Endothelial cell of umbilical vein (primary cell): ENCODE measurements around the gene FBXW11. TPM values are rescaled to one million over a fixed set of nuclear protein-coding genes. Genes with fewer than 3 reads are reported as not detected.

Experiments used
- BruUV-seq: library from RNA; stranded (reverse); fragments of 400-500 nt; replicated peaks from 2 replicates; lab custom pipeline; 2021; lab: Mats Ljungman, UMichigan
- CTCF ChIA-PET: fragments of 300-600, 350-600 bp; sonication (Branson Sonifier 250); formaldehyde crosslinking; loops from one replicate; lab custom pipeline; 2021; ENCODE audit warnings: antibody characterized with exemption, inconsistent platforms; lab: Charles Lee
- POLR2A ChIA-PET: fragments of 300-600, 350-600 bp; sonication (Branson Sonifier 250); formaldehyde crosslinking; loops from one replicate; lab custom pipeline; 2021; ENCODE audit warnings: antibody characterized with exemption, inconsistent platforms; lab: Charles Lee
- DNase-seq: peaks from one replicate; pipeline ENCODE4 v3.0.0-alpha.2; 2011; ENCODE audit warnings: low read depth, low spot score
- FAIRE-seq: peaks from 2 replicates; lab custom pipeline; 2011; peaks lifted over from hg19 to GRCh38; lab: Jason Lieb, UNC
- H2AFZ ChIP-seq: 2 replicates; pipeline ENCODE4 v1.6.0; 2012; ENCODE audit warnings: low read depth, low read length, control low read depth, inconsistent platforms
- H3K27ac ChIP-seq: 2 replicates; pipeline ENCODE4 v1.5.1; 2011; ENCODE audit warnings: low read depth, mild to moderate bottlenecking, control low read depth, low read length, moderate library complexity; ENCODE audit not compliant: insufficient read depth
- H3K27me3 ChIP-seq, 2 experiments: 2 replicates each; pipeline versions ENCODE4 v1.6.0 to v1.6.1; 2011; ENCODE audit warnings: low read length in 2 of 2, mixed read lengths in 1 of 2; ENCODE audit not compliant: control insufficient read depth in 2 of 2, insufficient read depth in 2 of 2
- H3K36me3 ChIP-seq, 2 experiments: 2 replicates in 1 of 2; 3 replicates in 1 of 2; pipeline ENCODE4 v1.5.1; 2011; ENCODE audit warnings: low read length in 2 of 2, mild to moderate bottlenecking in 1 of 2, moderate library complexity in 1 of 2; ENCODE audit not compliant: control insufficient read depth in 2 of 2, insufficient read depth in 2 of 2; ENCODE audit errors: extremely low read depth in 1 of 2
- H3K4me1 ChIP-seq: 3 replicates; pipeline ENCODE4 v1.5.1; 2011; ENCODE audit warnings: mild to moderate bottlenecking, low read length; ENCODE audit not compliant: control insufficient read depth, insufficient read depth; ENCODE audit errors: extremely low read depth
- H3K4me2 ChIP-seq: 2 replicates; pipeline ENCODE4 v1.6.1; 2011; ENCODE audit warnings: low read length, control low read depth, mixed read lengths; ENCODE audit not compliant: insufficient read depth
- H3K4me3 ChIP-seq, 3 experiments: fragments of 200-600 bp in 1 of 3; sonication (generic), shearing (Covaris generic) in 1 of 3; replicated peaks in 1 of 3; 2 replicates each; pipeline ENCODE4 v1.5.1; 2011 to 2016; ENCODE audit warnings: control low read depth in 3 of 3, low read length in 3 of 3, mild to moderate bottlenecking in 2 of 3, inconsistent platforms in 1 of 3, low read depth in 1 of 3, moderate library complexity in 1 of 3; ENCODE audit not compliant: insufficient read depth in 1 of 3
- H3K79me2 ChIP-seq: 2 replicates; pipeline ENCODE4 v1.6.0; 2012; ENCODE audit warnings: low read length, inconsistent platforms; ENCODE audit not compliant: control insufficient read depth, insufficient read depth
- H3K9ac ChIP-seq: replicated peaks from 2 replicates; pipeline ENCODE3; 2011; ENCODE audit warnings: low read length, control low read depth; ENCODE audit not compliant: insufficient read depth; ENCODE audit errors: extremely low read depth
- H3K9me1 ChIP-seq: replicated peaks from 3 replicates; pipeline ENCODE4 v1.6.0; 2011; ENCODE audit warnings: mild to moderate bottlenecking, low read length; ENCODE audit not compliant: control insufficient read depth, insufficient read depth; ENCODE audit errors: extremely low read depth
- H3K9me3 ChIP-seq: replicated peaks from 2 replicates; pipeline ENCODE4 v1.5.1; 2012; ENCODE audit warnings: low read length, inconsistent platforms; ENCODE audit not compliant: control insufficient read depth, insufficient read depth
- H4K20me1 ChIP-seq: replicated peaks from 2 replicates; pipeline ENCODE3; 2011; ENCODE audit warnings: mild to moderate bottlenecking, low read length; ENCODE audit not compliant: control insufficient read depth, insufficient read depth; ENCODE audit errors: extremely low read depth
- EZH2 ChIP-seq: IDR thresholded peaks from 2 replicates; pipeline ENCODE4 v1.6.1; 2012; ENCODE audit warnings: borderline replicate concordance, low read depth, mild to moderate bottlenecking, moderate library complexity, low read length, inconsistent platforms; ENCODE audit not compliant: severe bottlenecking
- FOS ChIP-seq: IDR thresholded peaks from 2 replicates; pipeline ENCODE4 v1.6.1; 2011; ENCODE audit warnings: mild to moderate bottlenecking, low read length, moderate library complexity, borderline replicate concordance; ENCODE audit not compliant: insufficient read depth
- GATA2 ChIP-seq: IDR thresholded peaks from 2 replicates; pipeline ENCODE4 v1.7.0; 2011; ENCODE audit warnings: low read depth, mild to moderate bottlenecking, moderate library complexity, mixed read lengths, low read length; ENCODE audit not compliant: insufficient read length, insufficient read depth
- JUN ChIP-seq: IDR thresholded peaks from 2 replicates; pipeline ENCODE4 v1.6.1; 2011; ENCODE audit warnings: borderline replicate concordance, low read depth; ENCODE audit not compliant: insufficient read length, insufficient read depth
- MYC ChIP-seq: IDR thresholded peaks from one replicate; pipeline ENCODE4 v1.6.1; 2011; ENCODE audit warnings: mild to moderate bottlenecking, low read depth, low read length
- POLR2A ChIP-seq: IDR thresholded peaks from 2 replicates; pipeline ENCODE4 v1.6.1; 2012; ENCODE audit warnings: low read depth, mild to moderate bottlenecking, control low read depth, low read length
- POLR2AphosphoS5 ChIP-seq: IDR thresholded peaks from 2 replicates; pipeline ENCODE4 v1.6.1; 2012; ENCODE audit warnings: low read depth, mild to moderate bottlenecking, control low read depth, low read length, moderate library complexity; ENCODE audit not compliant: insufficient read depth
- dilution Hi-C: fragments of 300-500 bp; cut with MboI; formaldehyde crosslinking; loops from one replicate; pipeline ENCODE4 v1.15.0; 2019; ENCODE audit warnings: low sequenced_read_pairs; ENCODE audit not compliant: extremely low pct_ligation_motif_present
- intact Hi-C: fragments of 100-400 bp; cut with micrococcal nuclease; formaldehyde crosslinking; loops from one replicate; pipeline ENCODE4 v1.10.0; 2022
- polyA plus RNA-seq, 4 experiments: library from polyadenylated mRNA; depleted of rRNA in 3 of 4; stranded (reverse) in 3 of 4; unstranded in 1 of 4; fragments of >200 nt; gene quantifications; 2 replicates each; pipeline versions ENCODE4 v1.2.1 to v1.2.3, GENCODE V29; 2011 to 2012; ENCODE audit warnings: missing spikeins in 1 of 4
- total RNA-seq: library from RNA; stranded (reverse); gene quantifications from 2 replicates; pipeline ENCODE4 v1.2.3, GENCODE V29; 2021
- TF ChIP-seq, protein P1 (sequence below), 2 donors: IDR thresholded peaks; 1 replicate in 1 of 2; 2 replicates in 1 of 2; pipeline ENCODE4 v1.5.1; 2011; ENCODE audit warnings: low read length in 2 of 2, mild to moderate bottlenecking in 2 of 2, moderate library complexity in 2 of 2, control low read depth in 1 of 2, inconsistent platforms in 1 of 2, low read depth in 1 of 2; ENCODE audit not compliant: insufficient read depth in 1 of 2; ENCODE audit errors: extremely low read depth in 1 of 2
- TF ChIP-seq, protein P2 (sequence below): IDR thresholded peaks from 2 replicates; pipeline ENCODE4 v1.6.1; 2011; ENCODE audit not compliant: insufficient read depth, insufficient read length

FBXW11 gene
- total and polyA plus RNA-seq, 2 donors (not counting 3 experiments of a cell fraction or from before 2014, with no cell fraction given), result 30.7 to 44.7 TPM

DNA sequence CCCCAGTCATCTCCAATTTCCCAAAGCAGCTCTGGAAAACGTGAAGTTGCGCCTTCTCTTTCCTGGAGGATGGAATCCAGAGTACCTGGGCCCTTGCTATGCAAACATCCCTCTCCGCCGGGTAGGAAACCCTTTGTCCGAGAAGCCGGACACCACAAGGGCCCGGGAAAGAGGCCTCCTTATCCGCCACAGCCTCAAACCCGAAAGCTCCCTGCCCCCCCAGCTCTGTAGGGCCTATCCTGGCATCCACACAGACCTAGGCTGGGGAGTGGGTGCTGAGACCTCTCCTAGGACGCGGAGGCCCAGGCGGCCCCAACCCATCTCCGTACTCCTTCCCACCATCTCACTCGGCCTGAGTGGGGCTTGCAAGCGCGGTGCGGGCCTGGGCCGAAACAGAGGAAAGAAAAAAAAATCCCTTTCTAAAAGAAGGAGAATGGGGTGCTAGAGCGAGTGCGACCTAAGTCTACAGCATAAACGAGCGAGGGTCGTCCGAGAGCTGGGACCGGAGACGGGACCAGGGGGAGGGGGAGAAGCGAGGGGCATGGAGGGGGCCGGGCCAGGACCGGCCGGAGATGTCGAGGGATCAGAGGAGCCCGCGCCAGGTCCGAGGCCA is 624 bp downstream of the FBXW11 start:
- Histone ChIP-seq H3K9me1 (peaks cover 4% of the 10 kb centered on the region), H3K9ac (peak overlapping the region; percentile 75), H3K4me1 (peaks cover 44% of the 10 kb centered on the region), H4K20me1 (peaks cover 7% of the 10 kb centered on the region), H3K9me3 (no peaks in the 10 kb centered on the region), H3K79me2 (peaks cover 52% of the 10 kb centered on the region), H2AFZ (peak overlapping the region; percentile 87), H3K36me3 (no peaks in the 10 kb centered on the region), H3K4me3 (peak overlapping the region; percentile 66 to 98 (median 88)), H3K27ac (peak overlapping the region; percentile 78), H3K27me3 (no peaks in the 10 kb centered on the region), H3K4me2 (peak overlapping the region; percentile 93)
- FAIRE-seq, result no peak
- TF ChIP-seq FOS (no peak), MYC (no peak), JUN (no peak), POLR2AphosphoS5 (no peak), GATA2 (no peak), POLR2A (no peak), EZH2 (no peak)
- TF ChIP-seq, protein P1, sequence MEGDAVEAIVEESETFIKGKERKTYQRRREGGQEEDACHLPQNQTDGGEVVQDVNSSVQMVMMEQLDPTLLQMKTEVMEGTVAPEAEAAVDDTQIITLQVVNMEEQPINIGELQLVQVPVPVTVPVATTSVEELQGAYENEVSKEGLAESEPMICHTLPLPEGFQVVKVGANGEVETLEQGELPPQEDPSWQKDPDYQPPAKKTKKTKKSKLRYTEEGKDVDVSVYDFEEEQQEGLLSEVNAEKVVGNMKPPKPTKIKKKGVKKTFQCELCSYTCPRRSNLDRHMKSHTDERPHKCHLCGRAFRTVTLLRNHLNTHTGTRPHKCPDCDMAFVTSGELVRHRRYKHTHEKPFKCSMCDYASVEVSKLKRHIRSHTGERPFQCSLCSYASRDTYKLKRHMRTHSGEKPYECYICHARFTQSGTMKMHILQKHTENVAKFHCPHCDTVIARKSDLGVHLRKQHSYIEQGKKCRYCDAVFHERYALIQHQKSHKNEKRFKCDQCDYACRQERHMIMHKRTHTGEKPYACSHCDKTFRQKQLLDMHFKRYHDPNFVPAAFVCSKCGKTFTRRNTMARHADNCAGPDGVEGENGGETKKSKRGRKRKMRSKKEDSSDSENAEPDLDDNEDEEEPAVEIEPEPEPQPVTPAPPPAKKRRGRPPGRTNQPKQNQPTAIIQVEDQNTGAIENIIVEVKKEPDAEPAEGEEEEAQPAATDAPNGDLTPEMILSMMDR (IDR thresholded peaks at IDR 0.05; ENCODE audit: extremely low read depth in 1 of 2, insufficient read depth in 1 of 2, low read depth in 1 of 2, low read length in 2 of 2), result no peak
- TF ChIP-seq, protein P2, sequence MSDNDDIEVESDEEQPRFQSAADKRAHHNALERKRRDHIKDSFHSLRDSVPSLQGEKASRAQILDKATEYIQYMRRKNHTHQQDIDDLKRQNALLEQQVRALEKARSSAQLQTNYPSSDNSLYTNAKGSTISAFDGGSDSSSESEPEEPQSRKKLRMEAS, result no peak
- dilution Hi-C loops, result no loop called here
- CTCF ChIA-PET, result interaction anchor here (0.9 to 5.9 kb wide), 11 partner anchors 9 to 587 kb away, joined by 3 to 112 read pairs (median 8); partner anchors contain the start of gene STK10
- POLR2A ChIA-PET, result interaction anchor here (0.5 to 0.8 kb wide), 2 partner anchors 11 to 189 kb away, joined by 3 read pairs; no protein-coding TSS in a partner anchor
- peak; percentile 46 for DNase-seq
- intact Hi-C loops, result loop anchor here (1.0 to 5.0 kb wide), 6 partner anchors 34 to 587 kb away; partner anchors contain the start of genes FGF18, STK10 and UBTD2
- BruUV-seq, result TSS peak; percentile 29
